Heart left ventricle (tissue), 16 donors: ENCODE data around the gene OCSTAMP. TPM values are rescaled to one million over a fixed set of nuclear protein-coding genes. Genes with fewer than 3 reads are reported as not detected.

Experiments
- ATAC-seq, 4 donors: fragments of 200-7000 bp; cut with Tn5 transposase; one replicate each; pipeline ENCODE4 v1.9.1; 2020 to 2022; ENCODE audit warnings: moderate library complexity in 4 of 4, mild to moderate bottlenecking in 3 of 4, moderate number of reproducible peaks in 1 of 4
- DNase-seq, 5 donors: peaks; one replicate each; pipeline ENCODE4 v3.0.0-alpha.2; 2020
- H3K27ac ChIP-seq, 12 donors: fragments of 200-600 bp; sonication (generic) in 4 of 12; one replicate each; pipeline versions ENCODE4 v1.5.0 to v1.8.0; 2016 to 2022; ENCODE audit warnings: mild to moderate bottlenecking in 2 of 12
- H3K27me3 ChIP-seq, 9 donors: fragments of 200-600 bp; sonication (generic) in 2 of 9; one replicate each; pipeline versions ENCODE4 v1.5.1 to v1.8.0; 2016 to 2022; ENCODE audit warnings: mild to moderate bottlenecking in 3 of 9
- H3K36me3 ChIP-seq, 9 donors: fragments of 200-600 bp; sonication (generic) in 2 of 9; one replicate each; pipeline versions ENCODE4 v1.5.0 to v1.8.0; 2018 to 2022; ENCODE audit warnings: mild to moderate bottlenecking in 2 of 9
- H3K4me1 ChIP-seq, 12 donors: fragments of 200-600 bp; sonication (generic) in 4 of 12; one replicate each; pipeline versions ENCODE4 v1.5.0 to v1.8.0; 2016 to 2022; ENCODE audit warnings: mild to moderate bottlenecking in 3 of 12
- H3K4me3 ChIP-seq, 12 donors: fragments of 200-600 bp; sonication (generic) in 4 of 12; one replicate each; pipeline versions ENCODE4 v1.5.0 to v1.8.0; 2017 to 2022; ENCODE audit warnings: mild to moderate bottlenecking in 9 of 12, moderate library complexity in 4 of 12
- H3K9me3 ChIP-seq, 12 donors: fragments of 200-600 bp; sonication (generic) in 4 of 12; one replicate each; pipeline versions ENCODE4 v1.5.0 to v1.8.0; 2016 to 2022; ENCODE audit warnings: mild to moderate bottlenecking in 1 of 12
- POLR2A ChIP-seq, 2 donors: fragments of 450-650 bp; IDR thresholded peaks; one replicate each; pipeline ENCODE4 v1.6.1; 2017; ENCODE audit warnings: antibody characterized with exemption in 2 of 2, mild to moderate bottlenecking in 2 of 2, moderate library complexity in 2 of 2
- WGBS, 4 donors: extraction: QIAGEN DNeasy Blood & Tissue Kit in 2 of 4; methylation state at CpG; one replicate each; pipeline versions ENCODE4 v1.1.5 to v1.1.7; 2013 to 2018; 5-methylcytosine and 5-hydroxymethylcytosine counted together
- intact Hi-C, 10 donors: fragments of 100-400 bp; cut with DNase I; formaldehyde crosslinking; loops; one replicate each; pipeline versions ENCODE4 v1.11.1 to v1.14.2; 2022
- long read RNA-seq, 3 donors: library from polyadenylated mRNA; unstranded; transcript quantifications; one replicate each; pipeline ENCODE4 v2.0.0, GENCODE V29; 2020 to 2021
- polyA plus RNA-seq, 2 donors: library from polyadenylated mRNA; stranded (reverse); fragments of 200-250 nt; gene quantifications; one replicate each; pipeline ENCODE4 v1.2.3, GENCODE V29; 2013
- total RNA-seq, 9 donors: library from RNA; depleted of rRNA in 2 of 9; stranded (reverse); fragments of >200 nt in 2 of 9; fragmentation: NEBNext Ultra II Directional in 3 of 9; extraction: Animal tissue kit (Norgen Biotek cat#: 25700) in 3 of 9; gene quantifications; one replicate each; pipeline versions ENCODE4 v1.1.0 to v1.2.4, GENCODE V29; 2016 to 2023
- TF ChIP-seq, protein P1 (sequence below), 12 donors: fragments of 200-600 bp; sonication (generic) in 4 of 12; IDR thresholded peaks; one replicate each; pipeline versions ENCODE4 v1.5.0 to v1.8.0; 2018 to 2022; ENCODE audit warnings: antibody characterized with exemption in 12 of 12, mild to moderate bottlenecking in 5 of 12
- donor health status: ischemic (EF 13 %, LVEDD 7.1; RV severe dilation, severe dysfunction).
- donor health status: healthy with polysubstance abuse.
- donor health status: DM: no; HTN: yes; CAD: no.
- donor health status: DM: no; HTN: no; CAD: no.
- donor health status: ischemic (EF 25% LVEDD 6.9; RV normal size, moderate dysfunction).
- donor health status: ischemic (EF 25% LVEDD 5.7; RV mildly dilated, moderate dysfunction).
- donor health status: healthy.
- donor health status: DM: yes; HTN: yes; CAD: no.
- donor health status: ischemic (EF 35%, LVEDD 5.7; RV mildly dilated, moderate dysfunction).
- donor health status: nonischemic (EF 11% LVEDD 7.7; RV severe dilation, severe dysfunction).
- donor health status: DM: yes; HTN: yes; CAD: no.
- donor health status: PGD.
- donor health status: ischemic (EF 29% LVEDD 5.4; RV normal size, mild dysfunction).
- donor health status: nonischemic (EF 23%, LVEDD 6.1; RV moderate dilation, normal function).

Gene OCSTAMP, protein sequence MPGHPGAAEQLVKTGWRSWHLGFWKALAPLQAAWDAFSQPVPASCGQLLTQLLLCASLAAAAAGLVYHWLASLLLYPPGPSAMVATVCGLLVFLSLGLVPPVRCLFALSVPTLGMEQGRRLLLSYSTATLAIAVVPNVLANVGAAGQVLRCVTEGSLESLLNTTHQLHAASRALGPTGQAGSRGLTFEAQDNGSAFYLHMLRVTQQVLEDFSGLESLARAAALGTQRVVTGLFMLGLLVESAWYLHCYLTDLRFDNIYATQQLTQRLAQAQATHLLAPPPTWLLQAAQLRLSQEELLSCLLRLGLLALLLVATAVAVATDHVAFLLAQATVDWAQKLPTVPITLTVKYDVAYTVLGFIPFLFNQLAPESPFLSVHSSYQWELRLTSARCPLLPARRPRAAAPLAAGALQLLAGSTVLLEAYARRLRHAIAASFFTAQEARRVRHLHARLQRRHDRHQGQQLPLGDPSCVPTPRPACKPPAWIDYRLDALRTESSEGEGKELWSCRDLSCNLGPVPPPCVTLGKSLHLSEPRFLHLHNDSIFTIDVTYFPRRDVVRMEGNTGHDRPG
- not detected for total RNA-seq
- not detected for polyA plus RNA-seq
- long read RNA-seq, donor 1 = 0 reads
- long read RNA-seq, donor 2 = 0 reads
- long read RNA-seq, donor 3 = 0 reads

DNA sequence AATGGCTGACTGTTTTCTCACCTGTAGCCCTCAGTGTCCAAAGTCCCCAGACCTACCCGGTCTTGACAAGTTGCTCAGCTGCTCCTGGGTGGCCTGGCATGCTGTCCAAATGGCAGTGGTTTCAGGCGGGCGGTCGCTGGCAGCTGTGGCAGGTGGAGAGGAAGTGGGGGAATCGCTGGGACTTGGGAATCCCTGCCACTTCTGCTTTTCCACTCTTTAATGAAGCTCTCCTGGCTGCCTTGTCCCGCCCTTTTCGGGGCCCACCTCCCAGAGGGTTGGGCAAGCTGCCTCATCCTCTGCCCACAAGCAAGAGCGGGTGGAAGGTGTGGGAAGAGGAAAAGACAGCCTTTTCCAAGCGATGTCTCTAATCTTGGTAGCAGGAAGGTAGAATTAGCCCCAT, at the start of gene OCSTAMP:
Gene OCSTAMP (minus strand): TSS at position 194 of the 400 bp plus-strand sequence. CDS start 94 bp downstream, at position 100.
- Histone ChIP-seq H3K9me3 (no peaks in the 10 kb centered on the region), H3K4me1 (peaks cover 0 to 24% (median 0%) of the 10 kb centered on the region in 12 donors), H3K27me3 (peaks cover 0 to 7% (median 0%) of the 10 kb centered on the region in 9 donors), H3K4me3 (no peak within 1 kb of the TSS), H3K36me3 (no peaks in the 10 kb centered on the region), H3K27ac (no peak within 1 kb of the TSS)
- ATAC-seq (no peak), DNase-seq (no peak)
- intact Hi-C loops = no loop called here
- TF ChIP-seq, protein P1, sequence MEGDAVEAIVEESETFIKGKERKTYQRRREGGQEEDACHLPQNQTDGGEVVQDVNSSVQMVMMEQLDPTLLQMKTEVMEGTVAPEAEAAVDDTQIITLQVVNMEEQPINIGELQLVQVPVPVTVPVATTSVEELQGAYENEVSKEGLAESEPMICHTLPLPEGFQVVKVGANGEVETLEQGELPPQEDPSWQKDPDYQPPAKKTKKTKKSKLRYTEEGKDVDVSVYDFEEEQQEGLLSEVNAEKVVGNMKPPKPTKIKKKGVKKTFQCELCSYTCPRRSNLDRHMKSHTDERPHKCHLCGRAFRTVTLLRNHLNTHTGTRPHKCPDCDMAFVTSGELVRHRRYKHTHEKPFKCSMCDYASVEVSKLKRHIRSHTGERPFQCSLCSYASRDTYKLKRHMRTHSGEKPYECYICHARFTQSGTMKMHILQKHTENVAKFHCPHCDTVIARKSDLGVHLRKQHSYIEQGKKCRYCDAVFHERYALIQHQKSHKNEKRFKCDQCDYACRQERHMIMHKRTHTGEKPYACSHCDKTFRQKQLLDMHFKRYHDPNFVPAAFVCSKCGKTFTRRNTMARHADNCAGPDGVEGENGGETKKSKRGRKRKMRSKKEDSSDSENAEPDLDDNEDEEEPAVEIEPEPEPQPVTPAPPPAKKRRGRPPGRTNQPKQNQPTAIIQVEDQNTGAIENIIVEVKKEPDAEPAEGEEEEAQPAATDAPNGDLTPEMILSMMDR (IDR thresholded peaks at IDR 0.05) = no peak
- 69 to 77% (median 73%) methylated on average over 9 of the region's 9 CpGs for WGBS, 4 donors

DNA sequence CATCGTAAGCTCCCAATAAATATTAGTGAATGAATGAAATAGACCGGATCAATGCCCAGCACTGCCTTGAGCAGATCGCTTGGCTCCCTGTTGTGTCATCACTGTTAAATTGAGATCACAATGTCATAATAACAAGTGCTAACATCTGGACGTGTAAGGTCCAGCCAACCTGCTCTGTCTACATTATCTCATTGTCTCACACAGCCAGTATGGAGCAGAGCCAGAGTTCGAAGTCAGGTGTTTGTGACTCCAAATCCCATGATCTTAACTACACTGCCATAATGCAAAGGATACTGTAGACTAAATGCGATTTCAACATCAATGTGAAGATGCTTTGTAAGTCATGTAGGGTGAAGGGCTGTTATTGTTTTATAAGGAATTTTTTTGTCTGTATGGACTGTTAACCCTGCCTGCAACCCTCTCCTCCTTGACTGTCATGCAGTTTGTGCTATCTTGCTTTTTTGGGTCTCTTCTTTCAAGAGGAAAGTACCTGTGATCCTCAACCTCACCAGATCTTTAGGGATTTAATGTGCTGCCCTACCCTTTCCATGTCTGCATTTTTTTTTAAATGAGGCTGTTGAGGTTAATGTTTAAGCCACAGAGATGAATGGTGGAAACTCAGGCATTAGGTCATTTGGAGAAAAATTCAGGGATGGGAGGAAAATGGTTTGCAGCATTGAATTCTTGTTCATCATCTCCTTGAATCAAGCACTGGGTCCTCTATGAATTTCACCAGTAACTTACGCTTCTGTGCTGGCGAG, 49.0 kb upstream of the OCSTAMP start:
- Histone ChIP-seq H3K27me3 (no peaks in the 10 kb centered on the region), H3K36me3 (no peaks in the 10 kb centered on the region), H3K4me3 (no peak overlapping the region), H3K9me3 (no peaks in the 10 kb centered on the region), H3K4me1 (peaks cover 0 to 2% (median 0%) of the 10 kb centered on the region in 12 donors), H3K27ac (no peak overlapping the region)
- TF ChIP-seq, protein P1 (IDR thresholded peaks at IDR 0.05) = no peak
- no peak for TF ChIP-seq POLR2A (IDR thresholded peaks at IDR 0.05)
- intact Hi-C loops = no loop called here
- ATAC-seq = no peak
- WGBS, 4 donors = 83 to 86% (median 85%) methylated on average over 8 of the region's 8 CpGs
- no peak for DNase-seq

DNA sequence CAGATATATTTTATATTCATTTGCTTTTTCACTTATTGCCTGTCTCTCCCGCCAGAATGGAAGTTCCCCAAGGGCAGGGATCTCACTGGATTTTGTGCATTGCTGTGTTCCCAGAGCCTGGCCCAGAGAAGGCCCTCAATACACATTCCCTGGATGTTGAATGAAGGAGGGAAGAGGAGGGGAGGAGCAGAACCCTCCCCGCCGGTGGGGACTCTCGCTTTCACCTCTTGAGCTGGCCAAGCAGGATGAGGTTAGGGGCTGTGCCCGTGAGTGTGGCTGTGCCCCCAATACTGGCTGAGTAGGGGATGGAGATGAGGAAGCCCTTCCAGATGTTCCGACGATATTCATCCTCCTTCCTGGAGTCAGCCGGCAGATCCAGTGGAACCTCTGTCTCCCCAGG, 45.5 kb upstream of the OCSTAMP start:
- WGBS, 4 donors = 87 to 90% (median 88%) methylated on average over 8 of the region's 8 CpGs
- H3K4me1 ChIP-seq = no peaks in the 10 kb centered on the region
- ATAC-seq = no peak

More for the DNA sequence above, 45.5 kb upstream of the OCSTAMP start:
- Histone ChIP-seq H3K9me3 (peaks cover 0 to 3% (median 0%) of the 10 kb centered on the region in 12 donors), H3K4me3 (no peak overlapping the region), H3K27ac (no peak overlapping the region), H3K36me3 (no peaks in the 10 kb centered on the region), H3K27me3 (no peaks in the 10 kb centered on the region)
- no peak for DNase-seq
- intact Hi-C loops = no loop called here
- TF ChIP-seq, protein P1 (IDR thresholded peaks at IDR 0.05) = no peak
- TF ChIP-seq POLR2A (IDR thresholded peaks at IDR 0.05) = no peak
